ENCODE results near the gene SLC9C2.
"Not testable (repeated sequence)": the region's sequence is repeated elsewhere in the genome, so short reads cannot be mapped to it uniquely, and the experiment has no call there.

Gene SLC9C2

GRCh38 chr1:173496757-173497320 lies 106.0 kb downstream of the SLC9C2 start:
- Histone ChIP-seq H3K36me3 (ENCODE audit: insufficient read depth, low read length) (no peaks in the 10 kb centered on the region), H3K27ac (ENCODE audit: low read depth, low read length) (no peak overlapping the region), H3K4me1 (ENCODE audit: insufficient read depth, low read length) (no peaks in the 10 kb centered on the region), H3K4me3 (ENCODE audit: low read depth in 1 of 2, low read length in 2 of 2) (no peak overlapping the region), H3K27me3 (ENCODE audit: control insufficient read depth in 1 of 2, insufficient read depth in 2 of 2, low read length in 2 of 2) (no peaks in the 10 kb centered on the region), H3K9me3 (ENCODE audit: low read length) (no peaks in the 10 kb centered on the region), H3K9ac (ENCODE audit: low read length) (no peak overlapping the region)

GRCh38 chr1:173495609-173496267 lies 107.1 kb downstream of the SLC9C2 start:
- no peak overlapping the region for H3K4me3 ChIP-seq (ENCODE audit: low read depth in 1 of 2, low read length in 2 of 2)
- no peaks in the 10 kb centered on the region for H3K9me3 ChIP-seq (ENCODE audit: low read length)
- no peaks in the 10 kb centered on the region for H3K36me3 ChIP-seq (ENCODE audit: insufficient read depth, low read length)
- no peaks in the 10 kb centered on the region for H3K27me3 ChIP-seq (ENCODE audit: control insufficient read depth in 1 of 2, insufficient read depth in 2 of 2, low read length in 2 of 2)
- no peak overlapping the region for H3K27ac ChIP-seq (ENCODE audit: low read depth, low read length)
- no peaks in the 10 kb centered on the region for H3K4me1 ChIP-seq (ENCODE audit: insufficient read depth, low read length)
- H3K9ac ChIP-seq (ENCODE audit: low read length) = no peak overlapping the region

- not testable (repeated sequence) for H3K4me3 ChIP-seq (ENCODE audit: low read depth in 1 of 2, low read length in 2 of 2); H3K27me3 ChIP-seq (ENCODE audit: control insufficient read depth in 1 of 2, insufficient read depth in 2 of 2, low read length in 2 of 2); H3K27ac ChIP-seq (ENCODE audit: low read depth, low read length); H3K9ac ChIP-seq (ENCODE audit: low read length); H3K4me1 ChIP-seq (ENCODE audit: insufficient read depth, low read length); H3K9me3 ChIP-seq (ENCODE audit: low read length)
- peaks cover 12% of the 10 kb centered on the region for H3K36me3 ChIP-seq (ENCODE audit: insufficient read depth, low read length)
These were observed 109.7 kb downstream of the SLC9C2 start for GRCh38 chr1:173493125-173493524.

GRCh38 chr1:173491508-173491907 lies 111.4 kb downstream of the SLC9C2 start:
- H3K9ac ChIP-seq (ENCODE audit: low read length) = no peak overlapping the region
- H3K9me3 ChIP-seq (ENCODE audit: low read length) = no peaks in the 10 kb centered on the region
- peaks cover 28% of the 10 kb centered on the region for H3K36me3 ChIP-seq (ENCODE audit: insufficient read depth, low read length)
- no peaks in the 10 kb centered on the region for H3K27me3 ChIP-seq (ENCODE audit: control insufficient read depth in 1 of 2, insufficient read depth in 2 of 2, low read length in 2 of 2)
- no peaks in the 10 kb centered on the region for H3K4me1 ChIP-seq (ENCODE audit: insufficient read depth, low read length)
- no peak overlapping the region for H3K27ac ChIP-seq (ENCODE audit: low read depth, low read length)
- H3K4me3 ChIP-seq (ENCODE audit: low read depth in 1 of 2, low read length in 2 of 2) = no peak overlapping the region

- Histone ChIP-seq H3K27ac (ENCODE audit: low read depth, low read length) (no peak overlapping the region), H3K9me3 (ENCODE audit: low read length) (no peaks in the 10 kb centered on the region), H3K4me3 (ENCODE audit: low read depth in 1 of 2, low read length in 2 of 2) (no peak overlapping the region), H3K36me3 (ENCODE audit: insufficient read depth, low read length) (peaks cover 44% of the 10 kb centered on the region), H3K9ac (ENCODE audit: low read length) (no peak overlapping the region), H3K27me3 (ENCODE audit: control insufficient read depth in 1 of 2, insufficient read depth in 2 of 2, low read length in 2 of 2) (no peaks in the 10 kb centered on the region), H3K4me1 (ENCODE audit: insufficient read depth, low read length) (no peaks in the 10 kb centered on the region)
These were observed 112.9 kb downstream of the SLC9C2 start for GRCh38 chr1:173489929-173490328.

- Histone ChIP-seq H3K27me3 (ENCODE audit: control insufficient read depth in 1 of 2, insufficient read depth in 2 of 2, low read length in 2 of 2) (no peaks in the 10 kb centered on the region), H3K9me3 (ENCODE audit: low read length) (no peaks in the 10 kb centered on the region), H3K4me3 (ENCODE audit: low read depth in 1 of 2, low read length in 2 of 2) (no peak overlapping the region), H3K4me1 (ENCODE audit: insufficient read depth, low read length) (no peaks in the 10 kb centered on the region), H3K9ac (ENCODE audit: low read length) (no peak overlapping the region), H3K36me3 (ENCODE audit: insufficient read depth, low read length) (peaks cover 51% of the 10 kb centered on the region), H3K27ac (ENCODE audit: low read depth, low read length) (no peak overlapping the region)
These were observed 113.7 kb downstream of the SLC9C2 start for GRCh38 chr1:173489149-173489600.

GRCh38 chr1:173488001-173488400 lies 114.9 kb downstream of the SLC9C2 start:
- no peaks in the 10 kb centered on the region for H3K9me3 ChIP-seq (ENCODE audit: low read length)
- no peak overlapping the region for H3K27ac ChIP-seq (ENCODE audit: low read depth, low read length)
- H3K4me3 ChIP-seq (ENCODE audit: low read depth in 1 of 2, low read length in 2 of 2) = no peak overlapping the region
- H3K36me3 ChIP-seq (ENCODE audit: insufficient read depth, low read length) = peaks cover 54% of the 10 kb centered on the region
- H3K4me1 ChIP-seq (ENCODE audit: insufficient read depth, low read length) = no peaks in the 10 kb centered on the region
- H3K27me3 ChIP-seq (ENCODE audit: control insufficient read depth in 1 of 2, insufficient read depth in 2 of 2, low read length in 2 of 2) = no peaks in the 10 kb centered on the region
- no peak overlapping the region for H3K9ac ChIP-seq (ENCODE audit: low read length)

GRCh38 chr1:173485401-173485800 lies 117.5 kb downstream of the SLC9C2 start:
- H3K9ac ChIP-seq (ENCODE audit: low read length) = no peak overlapping the region
- H3K27ac ChIP-seq (ENCODE audit: low read depth, low read length) = no peak overlapping the region
- no peak overlapping the region for H3K4me3 ChIP-seq (ENCODE audit: low read depth in 1 of 2, low read length in 2 of 2)
- peaks cover 77% of the 10 kb centered on the region for H3K36me3 ChIP-seq (ENCODE audit: insufficient read depth, low read length)
- no peaks in the 10 kb centered on the region for H3K27me3 ChIP-seq (ENCODE audit: control insufficient read depth in 1 of 2, insufficient read depth in 2 of 2, low read length in 2 of 2)
- H3K4me1 ChIP-seq (ENCODE audit: insufficient read depth, low read length) = peaks cover under 1% of the 10 kb centered on the region
- H3K9me3 ChIP-seq (ENCODE audit: low read length) = no peaks in the 10 kb centered on the region

- H3K4me3 ChIP-seq (ENCODE audit: low read depth in 1 of 2, low read length in 2 of 2) = no peak overlapping the region
- H3K4me1 ChIP-seq (ENCODE audit: insufficient read depth, low read length) = peaks cover 11% of the 10 kb centered on the region
- H3K9me3 ChIP-seq (ENCODE audit: low read length) = no peaks in the 10 kb centered on the region
- peaks cover 79% of the 10 kb centered on the region for H3K36me3 ChIP-seq (ENCODE audit: insufficient read depth, low read length)
- no peak overlapping the region for H3K9ac ChIP-seq (ENCODE audit: low read length)
- H3K27ac ChIP-seq (ENCODE audit: low read depth, low read length) = no peak overlapping the region
- no peaks in the 10 kb centered on the region for H3K27me3 ChIP-seq (ENCODE audit: control insufficient read depth in 1 of 2, insufficient read depth in 2 of 2, low read length in 2 of 2)
These were observed 118.6 kb downstream of the SLC9C2 start for GRCh38 chr1:173484276-173484675.

- no peaks in the 10 kb centered on the region for H3K27me3 ChIP-seq (ENCODE audit: control insufficient read depth in 1 of 2, insufficient read depth in 2 of 2, low read length in 2 of 2)
- H3K9ac ChIP-seq (ENCODE audit: low read length) = no peak overlapping the region
These were observed 120.2 kb downstream of the SLC9C2 start for GRCh38 chr1:173482683-173483082.

GRCh38 chr1:173481195-173481772 lies 121.6 kb downstream of the SLC9C2 start:
- H3K4me1 ChIP-seq (ENCODE audit: insufficient read depth, low read length) = peaks cover 24% of the 10 kb centered on the region
- H3K9me3 ChIP-seq (ENCODE audit: low read length) = no peaks in the 10 kb centered on the region
- H3K9ac ChIP-seq (ENCODE audit: low read length) = no peak overlapping the region
- H3K27me3 ChIP-seq (ENCODE audit: control insufficient read depth in 1 of 2, insufficient read depth in 2 of 2, low read length in 2 of 2) = no peaks in the 10 kb centered on the region
- no peak overlapping the region for H3K4me3 ChIP-seq (ENCODE audit: low read depth in 1 of 2, low read length in 2 of 2)
- no peak overlapping the region for H3K27ac ChIP-seq (ENCODE audit: low read depth, low read length)
- peaks cover 52% of the 10 kb centered on the region for H3K36me3 ChIP-seq (ENCODE audit: insufficient read depth, low read length)

More at GRCh38 chr1:173482683-173483082, 120.2 kb downstream of the SLC9C2 start:
- Histone ChIP-seq H3K36me3 (ENCODE audit: insufficient read depth, low read length) (peaks cover 66% of the 10 kb centered on the region), H3K9me3 (ENCODE audit: low read length) (no peaks in the 10 kb centered on the region), H3K27ac (ENCODE audit: low read depth, low read length) (no peak overlapping the region), H3K4me3 (ENCODE audit: low read depth in 1 of 2, low read length in 2 of 2) (no peak overlapping the region), H3K4me1 (ENCODE audit: insufficient read depth, low read length) (peaks cover 23% of the 10 kb centered on the region)

GRCh38 chr1:173479649-173480048 lies 123.2 kb downstream of the SLC9C2 start:
- Histone ChIP-seq H3K4me1 (ENCODE audit: insufficient read depth, low read length) (peaks cover 32% of the 10 kb centered on the region), H3K27me3 (ENCODE audit: control insufficient read depth in 1 of 2, insufficient read depth in 2 of 2, low read length in 2 of 2) (no peaks in the 10 kb centered on the region), H3K36me3 (ENCODE audit: insufficient read depth, low read length) (peaks cover 36% of the 10 kb centered on the region), H3K27ac (ENCODE audit: low read depth, low read length) (no peak overlapping the region), H3K4me3 (ENCODE audit: low read depth in 1 of 2, low read length in 2 of 2) (no peak overlapping the region), H3K9me3 (ENCODE audit: low read length) (no peaks in the 10 kb centered on the region), H3K9ac (ENCODE audit: low read length) (no peak overlapping the region)

Measured in muscle layer of colon (tissue), 2 donors.